GM12872 (cell line): ENCODE results near the gene CFAP299.

ENCODE experiments used
- TF ChIP-seq, protein P1 (sequence below): IDR thresholded peaks from 3 replicates; pipeline ENCODE4 v1.5.1; 2011; ENCODE audit warnings: low read depth, mild to moderate bottlenecking, low read length, moderate library complexity; ENCODE audit not compliant: insufficient read depth

CFAP299 gene

DNA sequence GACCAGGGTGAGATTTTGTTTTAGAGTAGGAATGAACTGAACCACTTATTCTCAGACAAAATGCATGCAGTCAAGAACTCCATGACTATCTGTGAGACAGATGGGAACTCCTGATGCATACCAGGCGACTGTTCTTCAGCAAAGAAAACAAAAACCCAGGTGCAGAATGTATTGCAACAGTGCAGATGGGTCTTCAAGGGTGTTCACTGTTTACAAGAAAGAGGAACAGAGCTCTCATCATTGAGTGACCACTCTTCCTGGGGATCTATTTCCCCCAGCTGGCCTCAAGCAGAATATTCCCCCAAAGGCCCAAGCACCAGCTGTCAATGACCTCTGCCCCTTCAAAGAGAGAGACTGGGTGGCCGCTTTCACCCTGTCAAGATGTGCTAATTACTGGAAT is 655.3 kb downstream of the CFAP299 start:
- TF ChIP-seq, protein P1, sequence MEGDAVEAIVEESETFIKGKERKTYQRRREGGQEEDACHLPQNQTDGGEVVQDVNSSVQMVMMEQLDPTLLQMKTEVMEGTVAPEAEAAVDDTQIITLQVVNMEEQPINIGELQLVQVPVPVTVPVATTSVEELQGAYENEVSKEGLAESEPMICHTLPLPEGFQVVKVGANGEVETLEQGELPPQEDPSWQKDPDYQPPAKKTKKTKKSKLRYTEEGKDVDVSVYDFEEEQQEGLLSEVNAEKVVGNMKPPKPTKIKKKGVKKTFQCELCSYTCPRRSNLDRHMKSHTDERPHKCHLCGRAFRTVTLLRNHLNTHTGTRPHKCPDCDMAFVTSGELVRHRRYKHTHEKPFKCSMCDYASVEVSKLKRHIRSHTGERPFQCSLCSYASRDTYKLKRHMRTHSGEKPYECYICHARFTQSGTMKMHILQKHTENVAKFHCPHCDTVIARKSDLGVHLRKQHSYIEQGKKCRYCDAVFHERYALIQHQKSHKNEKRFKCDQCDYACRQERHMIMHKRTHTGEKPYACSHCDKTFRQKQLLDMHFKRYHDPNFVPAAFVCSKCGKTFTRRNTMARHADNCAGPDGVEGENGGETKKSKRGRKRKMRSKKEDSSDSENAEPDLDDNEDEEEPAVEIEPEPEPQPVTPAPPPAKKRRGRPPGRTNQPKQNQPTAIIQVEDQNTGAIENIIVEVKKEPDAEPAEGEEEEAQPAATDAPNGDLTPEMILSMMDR, result no peak

DNA sequence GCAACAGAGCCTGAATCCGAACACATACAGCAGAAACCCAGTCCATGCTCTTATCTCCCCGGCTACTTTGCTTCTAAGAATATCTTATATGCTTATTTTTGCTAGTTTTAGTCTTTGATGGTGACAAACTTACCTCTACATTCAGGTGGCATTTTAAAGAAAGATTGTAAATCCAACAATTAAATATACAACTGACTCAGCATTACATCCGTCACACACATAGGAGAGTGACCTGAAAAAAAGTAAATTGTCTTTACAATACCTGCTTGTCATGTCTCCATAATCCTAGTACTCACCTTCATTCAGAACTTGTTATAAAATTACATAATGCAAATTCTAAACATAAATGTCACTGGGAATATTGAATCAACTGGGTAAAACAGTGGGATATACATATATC is 664.4 kb downstream of the CFAP299 start:
- TF ChIP-seq, protein P1, result no peak

DNA sequence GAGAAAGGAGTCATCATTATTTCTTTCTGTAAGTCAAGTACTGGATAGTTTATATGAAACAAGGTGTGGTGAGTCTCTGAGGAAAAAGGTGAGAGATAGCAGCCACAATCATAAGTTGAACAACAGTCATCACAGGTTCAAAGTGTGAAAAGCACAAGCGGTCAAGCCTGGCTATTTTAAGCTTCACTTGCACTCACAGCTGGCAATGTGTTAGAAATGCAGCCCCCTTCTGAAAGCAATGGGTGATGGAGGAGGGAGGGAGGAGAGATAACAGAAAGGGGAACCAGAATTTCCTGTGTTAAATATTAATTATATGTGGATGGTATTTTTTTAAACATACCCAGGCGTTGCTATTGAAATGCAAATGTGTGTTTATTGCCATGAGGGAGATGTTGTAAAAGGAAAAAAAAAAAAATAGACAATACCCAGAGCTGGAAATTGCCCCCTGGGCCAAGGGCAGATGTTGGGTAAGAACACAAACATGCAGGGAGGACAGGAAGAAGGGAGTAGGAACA is 668.1 kb downstream of the CFAP299 start:
- TF ChIP-seq, protein P1, result no peak

DNA sequence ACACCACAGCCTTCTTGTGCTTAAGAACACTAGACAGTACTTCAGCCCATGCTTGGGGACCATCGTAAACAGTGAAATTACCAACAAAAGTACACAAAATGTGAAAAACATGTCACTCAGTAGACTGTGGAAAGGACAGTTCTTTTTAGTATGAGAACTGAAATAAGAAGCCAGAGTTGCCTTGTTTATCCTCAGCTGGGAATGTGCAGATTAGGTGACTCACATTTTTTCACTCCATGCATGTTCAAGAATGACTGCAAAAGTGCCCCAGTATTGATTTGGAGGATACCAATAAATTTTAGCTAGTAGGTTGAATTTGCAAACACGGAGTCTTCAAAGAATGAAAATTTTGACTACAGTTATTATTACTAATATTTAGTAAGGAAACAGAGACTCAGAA is 671.9 kb downstream of the CFAP299 start:
- TF ChIP-seq, protein P1, result no peak
